ENCODE results near the gene NR3C1.

- TF ChIP-seq EZH2 (IDR thresholded peaks at IDR 0.05; ENCODE audit: borderline replicate concordance) (no peak), CTCF (IDR thresholded peaks at IDR 0.05; ENCODE audit: poor library complexity) (no peak), EZH2phosphoT487 (IDR thresholded peaks at IDR 0.05; ENCODE audit: low read depth, severe bottlenecking, unreplicated experiment) (no peak)
These were observed 55.7 kb downstream of the NR3C1 start for GRCh38 chr5:143347698-143348344.
